ENCODE results near the gene PGF.
"Not testable (repeated sequence)": the region's sequence is repeated elsewhere in the genome, so short reads cannot be mapped to it uniquely, and the experiment has no call there.

The PGF gene

GRCh38 chr14:74955229-74956026 lies at the start of gene PGF:
Gene PGF (minus strand): TSS chr14:74955597. CDS start chr14:74955242, 355 bp downstream.
- Histone ChIP-seq H3K4me3 (peak within 1 kb of the TSS; percentile 81), H3K27ac (no peak within 1 kb of the TSS), H3K9ac (ENCODE audit: insufficient read length) (peak within 1 kb of the TSS; percentile 13), H3K9me3 (ENCODE audit: low read depth, low read length) (no peaks in the 10 kb centered on the region), H3K36me3 (ENCODE audit: insufficient read depth, low read length) (no peaks in the 10 kb centered on the region)
- TF ChIP-seq POLR2AphosphoS5 (IDR thresholded peaks at IDR 0.05; ENCODE audit: borderline replicate concordance, low read depth, low read length) (peak; percentile 66; the same call in 1 of the 2 replicates), EZH2 (IDR thresholded peaks at IDR 0.05) (no peak)
- no peak for DNase-seq (ENCODE audit: low read depth, low spot score)

DNA sequence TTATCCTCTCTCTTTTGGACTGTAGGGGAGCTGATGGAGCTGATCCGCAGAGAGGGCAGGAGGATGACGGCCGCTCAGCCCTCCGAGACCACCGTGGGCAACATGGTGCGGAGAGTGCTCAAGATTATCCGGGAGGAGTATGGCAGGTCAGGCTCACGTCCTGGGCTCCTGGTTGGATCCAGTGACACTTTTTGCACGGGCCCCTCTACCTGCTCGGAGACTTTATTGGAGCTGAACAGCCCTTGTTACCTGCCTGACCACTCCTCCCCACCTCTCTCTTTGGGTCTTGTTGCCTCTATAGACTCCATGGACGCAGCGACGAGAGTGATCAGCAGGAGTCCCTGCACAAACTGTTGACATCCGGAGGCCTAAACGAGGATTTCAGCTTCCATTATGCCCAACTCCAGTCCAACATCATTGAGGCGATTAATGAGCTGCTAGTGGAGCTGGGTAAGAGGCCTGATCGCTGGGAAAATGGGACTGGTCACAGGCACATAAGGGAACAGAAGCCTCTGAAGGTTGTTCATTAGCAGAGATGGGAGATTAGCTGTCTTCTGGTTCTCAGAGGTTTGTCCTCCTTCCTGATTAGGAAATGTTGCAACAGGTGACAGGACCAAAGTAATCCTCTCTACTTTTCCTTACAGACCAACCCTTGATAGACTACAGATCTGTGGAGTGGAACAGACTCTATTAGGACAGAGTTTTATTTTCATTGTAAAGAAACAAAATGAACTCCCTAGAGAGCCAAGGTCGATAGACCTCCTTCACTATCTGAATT lies 48.0 kb upstream of the PGF start:
- peaks cover 42% of the 10 kb centered on the region for H3K36me3 ChIP-seq (ENCODE audit: insufficient read depth, low read length)
- DNase-seq (ENCODE audit: low read depth, low spot score) = no peak
- no peaks in the 10 kb centered on the region for H3K9me3 ChIP-seq (ENCODE audit: low read depth, low read length)
- TF ChIP-seq FOXP2 (optimal IDR thresholded peaks at IDR 0.05; ENCODE audit: control extremely low read depth, extremely low read length, insufficient read depth) = no peak
- no peak for TF ChIP-seq POLR2AphosphoS5 (IDR thresholded peaks at IDR 0.05; ENCODE audit: borderline replicate concordance, low read depth, low read length)
- no peak for TF ChIP-seq EZH2 (IDR thresholded peaks at IDR 0.05)
- no peak overlapping the region for H3K27ac ChIP-seq
- H3K4me3 ChIP-seq = peak overlapping the region; percentile 93
- peak overlapping the region; percentile 83 for H3K9ac ChIP-seq (ENCODE audit: insufficient read length)

DNA sequence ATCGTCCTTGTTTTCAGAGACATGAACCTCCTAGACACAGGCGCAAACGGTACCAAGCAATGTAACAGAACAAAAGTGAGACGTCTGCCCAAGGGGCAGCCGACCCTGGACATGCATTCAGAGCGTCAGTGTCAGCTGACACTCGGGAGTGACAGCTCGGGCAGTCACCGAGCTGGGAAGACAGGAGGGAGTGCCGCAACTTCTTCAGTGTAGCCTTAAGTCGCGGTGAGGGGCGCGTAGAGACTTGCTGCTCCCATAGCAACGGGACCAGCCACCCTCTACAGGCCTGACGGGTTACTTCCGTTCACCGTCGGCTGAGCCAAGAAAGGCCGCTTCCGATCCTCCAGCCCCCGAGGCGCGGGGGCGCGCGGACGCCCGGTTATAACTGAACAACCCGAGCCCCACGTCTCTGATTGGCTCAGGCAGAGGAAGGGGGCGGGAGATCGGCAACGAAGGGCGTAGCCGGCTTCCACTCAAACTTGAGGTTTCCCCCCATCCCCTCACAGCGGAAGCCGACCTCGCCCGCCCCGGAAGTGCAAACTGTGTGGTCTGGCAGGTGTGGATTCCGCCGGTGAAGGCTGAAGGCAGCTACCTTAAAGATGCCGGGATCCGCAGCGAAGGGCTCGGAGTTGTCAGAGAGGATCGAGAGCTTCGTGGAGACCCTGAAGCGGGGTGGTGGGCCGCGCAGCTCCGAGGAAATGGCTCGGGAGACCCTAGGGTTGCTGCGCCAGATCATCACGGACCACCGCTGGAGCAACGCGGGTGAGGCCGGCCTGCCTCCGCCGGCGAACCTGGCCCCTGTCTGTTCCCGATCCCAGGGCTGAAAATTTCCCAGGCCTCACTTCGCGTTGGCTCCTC lies 47.2 kb upstream of the PGF start, which contains the start of gene EIF2B2:
Gene EIF2B2, plus strand, starts transcription at position 530 of the 858 bp plus-strand sequence. Its CDS starts 70 bp downstream, at position 600.
- peak within 1 kb of the TSS; percentile 93 for H3K4me3 ChIP-seq
- no peak for DNase-seq (ENCODE audit: low read depth, low spot score)
- H3K27ac ChIP-seq = peak within 1 kb of the TSS; percentile 79
- H3K9me3 ChIP-seq (ENCODE audit: low read depth, low read length) = no peaks in the 10 kb centered on the region
- H3K9ac ChIP-seq (ENCODE audit: insufficient read length) = peak within 1 kb of the TSS; percentile 83
- peaks cover 34% of the 10 kb centered on the region for H3K36me3 ChIP-seq (ENCODE audit: insufficient read depth, low read length)
- no peak for TF ChIP-seq EZH2 (IDR thresholded peaks at IDR 0.05)
- peak; percentile 83 for TF ChIP-seq POLR2AphosphoS5 (IDR thresholded peaks at IDR 0.05; ENCODE audit: borderline replicate concordance, low read depth, low read length)

DNA sequence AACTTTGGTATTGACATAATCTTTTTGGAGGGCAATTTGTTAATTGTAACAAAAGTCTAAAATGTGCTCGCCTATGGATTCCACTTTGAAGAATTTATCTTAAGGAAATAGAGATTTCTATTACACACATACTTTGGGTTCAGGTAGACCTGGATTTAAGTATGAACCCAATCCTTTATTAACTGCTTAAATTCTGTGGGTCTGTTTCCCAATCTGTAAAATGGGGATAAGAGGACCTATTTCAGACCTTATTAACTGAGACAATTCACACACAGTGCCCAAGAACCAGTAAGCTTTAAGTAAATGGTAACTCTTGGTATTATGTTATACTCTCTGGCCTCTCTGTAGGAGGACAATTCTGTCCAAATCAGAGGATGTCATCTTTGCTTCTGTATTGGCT lies 46.5 kb upstream of the PGF start:
- Histone ChIP-seq H3K27ac (peak overlapping the region; percentile 79; the same call in 1 of the 2 replicates), H3K9ac (ENCODE audit: insufficient read length) (peak overlapping the region; percentile 79), H3K9me3 (ENCODE audit: low read depth, low read length) (no peaks in the 10 kb centered on the region), H3K4me3 (peak overlapping the region; percentile 93), H3K36me3 (ENCODE audit: insufficient read depth, low read length) (peaks cover 27% of the 10 kb centered on the region)
- no peak for TF ChIP-seq FOXP2 (optimal IDR thresholded peaks at IDR 0.05; ENCODE audit: control extremely low read depth, extremely low read length, insufficient read depth)
- no peak for TF ChIP-seq EZH2 (IDR thresholded peaks at IDR 0.05)
- no peak for DNase-seq (ENCODE audit: low read depth, low spot score)

DNA sequence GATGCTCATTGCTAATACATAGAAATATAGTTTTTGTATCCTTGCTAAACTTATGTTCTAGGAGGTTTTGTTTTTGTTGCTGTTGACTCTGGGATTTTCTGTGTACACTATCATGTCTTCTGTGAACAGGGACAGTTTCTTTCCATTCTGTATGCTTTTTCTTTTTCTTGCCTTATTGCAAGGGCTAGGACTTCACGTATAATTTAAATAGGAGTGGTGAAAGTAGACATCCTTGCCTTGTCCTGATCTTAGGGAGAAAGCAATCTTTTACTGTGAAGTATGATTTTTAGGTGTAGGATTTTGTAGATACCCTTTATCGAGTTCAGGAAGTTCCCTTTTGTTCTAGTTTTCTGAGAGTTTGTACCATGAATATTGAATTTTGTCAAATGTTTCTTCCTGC lies 45.9 kb upstream of the PGF start:
- no peak overlapping the region for H3K9ac ChIP-seq (ENCODE audit: insufficient read length)
- H3K4me3 ChIP-seq = no peak overlapping the region
- peaks cover 20% of the 10 kb centered on the region for H3K36me3 ChIP-seq (ENCODE audit: insufficient read depth, low read length)
- TF ChIP-seq POLR2AphosphoS5 (IDR thresholded peaks at IDR 0.05; ENCODE audit: borderline replicate concordance, low read depth, low read length) (no peak), FOXP2 (optimal IDR thresholded peaks at IDR 0.05; ENCODE audit: control extremely low read depth, extremely low read length, insufficient read depth) (no peak), EZH2 (IDR thresholded peaks at IDR 0.05) (no peak)
- no peak overlapping the region for H3K27ac ChIP-seq
- DNase-seq (ENCODE audit: low read depth, low spot score) = no peak
- H3K9me3 ChIP-seq (ENCODE audit: low read depth, low read length) = no peaks in the 10 kb centered on the region

- H3K4me3 ChIP-seq = not testable (repeated sequence)
These were observed 40.4 kb upstream of the PGF start for GRCh38 chr14:74995781-74996180.

DNA sequence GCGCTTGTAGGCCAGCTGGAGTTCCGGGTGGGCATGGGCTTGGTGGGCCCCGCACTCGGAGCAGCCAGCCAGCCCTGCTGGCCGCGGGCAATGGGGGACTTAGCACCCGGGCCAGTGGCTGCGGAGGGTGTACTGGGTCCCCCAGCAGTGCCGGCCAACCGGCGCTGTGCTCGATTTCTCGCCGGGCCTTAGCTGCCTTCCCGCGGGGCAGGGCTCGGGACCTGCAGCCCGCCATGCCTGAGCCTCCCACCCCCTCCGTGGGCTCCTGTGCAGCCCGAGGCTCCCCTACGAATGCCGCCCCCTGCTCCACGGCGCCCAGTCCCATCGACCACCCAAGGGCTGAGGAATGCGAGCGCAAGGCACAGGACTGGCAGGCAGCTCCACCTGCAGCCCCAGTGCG lies 38.8 kb upstream of the PGF start:
- H3K9me3 ChIP-seq (ENCODE audit: low read depth, low read length); H3K27ac ChIP-seq; H3K36me3 ChIP-seq (ENCODE audit: insufficient read depth, low read length); H3K4me3 ChIP-seq; DNase-seq (ENCODE audit: low read depth, low spot score); H3K9ac ChIP-seq (ENCODE audit: insufficient read length): not testable (repeated sequence)

More at GRCh38 chr14:74995781-74996180, 40.4 kb upstream of the PGF start:
- not testable (repeated sequence) for H3K36me3 ChIP-seq (ENCODE audit: insufficient read depth, low read length); H3K9ac ChIP-seq (ENCODE audit: insufficient read length); DNase-seq (ENCODE audit: low read depth, low spot score); H3K9me3 ChIP-seq (ENCODE audit: low read depth, low read length); H3K27ac ChIP-seq

- Histone ChIP-seq H3K27ac (no peak overlapping the region), H3K4me3 (no peak overlapping the region), H3K9me3 (ENCODE audit: low read depth, low read length) (no peaks in the 10 kb centered on the region), H3K36me3 (ENCODE audit: insufficient read depth, low read length) (no peaks in the 10 kb centered on the region), H3K9ac (ENCODE audit: insufficient read length) (no peak overlapping the region)
- DNase-seq (ENCODE audit: low read depth, low spot score) = no peak
- TF ChIP-seq POLR2AphosphoS5 (IDR thresholded peaks at IDR 0.05; ENCODE audit: borderline replicate concordance, low read depth, low read length) = no peak
- no peak for TF ChIP-seq FOXP2 (optimal IDR thresholded peaks at IDR 0.05; ENCODE audit: control extremely low read depth, extremely low read length, insufficient read depth)
These were observed 33.6 kb upstream of the PGF start for GRCh38 chr14:74988993-74989392.

All from SK-N-MC (cell line).